BJ (cell line): ENCODE results near the gene ACRBP. TPM values are rescaled to one million over a fixed set of nuclear protein-coding genes. Genes with fewer than 3 reads are reported as not detected.

Experiments
- CTCF ChIA-PET: fragments of 350-600 bp; formaldehyde crosslinking; extraction: SDS; loops from one replicate; lab custom pipeline; 2021; ENCODE audit warnings: antibody characterized with exemption, inconsistent platforms; lab: Yijun Ruan, JAX
- POLR2A ChIA-PET: fragments of 300-600 bp; sonication (Branson Sonifier 250); formaldehyde crosslinking; extraction: SDS; loops from one replicate; lab custom pipeline; 2021; ENCODE audit warnings: antibody characterized with exemption; lab: Charles Lee
- DNase-seq: peaks from one replicate; pipeline ENCODE4 v3.0.0-alpha.2; 2011; ENCODE audit warnings: low read depth
- H3K27me3 ChIP-seq: 2 replicates; pipeline ENCODE4 v1.6.0; 2011; ENCODE audit warnings: low read length; ENCODE audit not compliant: control insufficient read depth, insufficient read depth
- H3K36me3 ChIP-seq: 2 replicates; pipeline ENCODE4 v1.5.1; 2011; ENCODE audit warnings: low read length; ENCODE audit not compliant: control insufficient read depth, insufficient read depth
- H3K4me3 ChIP-seq: 2 replicates; pipeline ENCODE4 v1.5.1; 2011; ENCODE audit warnings: low read depth, mild to moderate bottlenecking, control low read depth, low read length
- CTCF ChIP-seq: IDR thresholded peaks from 2 replicates; pipeline ENCODE4 v1.5.1; 2011; ENCODE audit warnings: low read depth, mild to moderate bottlenecking, control low read depth, inconsistent platforms, low read length, moderate library complexity; ENCODE audit not compliant: insufficient read depth
- polyA plus RNA-seq: library from polyadenylated mRNA; depleted of rRNA; stranded (reverse); fragments of >200 nt; gene quantifications from 2 replicates; pipeline ENCODE4 v1.2.3, GENCODE V29; 2011

Gene ACRBP
- polyA plus RNA-seq, 1 experiment = 0.40 TPM

GRCh38 chr12:6635375-6635855 is 11.8 kb downstream of the ACRBP start:
- Histone ChIP-seq H3K27me3 (peaks cover 2% of the 10 kb centered on the region), H3K36me3 (no peaks in the 10 kb centered on the region), H3K4me3 (no peak overlapping the region)
- CTCF ChIA-PET = interaction anchor here (1.6 kb wide), 1 partner anchor 15 kb away, joined by 5 read pairs; no protein-coding TSS in a partner anchor
- POLR2A ChIA-PET = no interaction called here
- no peak for TF ChIP-seq CTCF
- DNase-seq = no peak

- no peak for DNase-seq
- ChIA-PET POLR2A (no interaction called here), CTCF (interaction anchor here (0.7 to 2.0 kb wide), 4 partner anchors 10 to 19 kb away, joined by 3 to 5 read pairs (median 5); no protein-coding TSS in a partner anchor)
- H3K4me3 ChIP-seq = no peak overlapping the region
- no peaks in the 10 kb centered on the region for H3K27me3 ChIP-seq
- no peaks in the 10 kb centered on the region for H3K36me3 ChIP-seq
- no peak for TF ChIP-seq CTCF
These were observed 14.9 kb downstream of the ACRBP start for GRCh38 chr12:6632026-6632983.

GRCh38 chr12:6631549-6631961 is 15.7 kb downstream of the ACRBP start:
- Histone ChIP-seq H3K4me3 (no peak overlapping the region), H3K36me3 (no peaks in the 10 kb centered on the region), H3K27me3 (no peaks in the 10 kb centered on the region)
- no peak for TF ChIP-seq CTCF
- no peak for DNase-seq
- CTCF ChIA-PET = interaction anchor here (0.7 to 2.0 kb wide), 3 partner anchors 13 to 20 kb away, joined by 3 to 5 read pairs (median 5); no protein-coding TSS in a partner anchor
- POLR2A ChIA-PET = no interaction called here

GRCh38 chr12:6630736-6631135 is 16.5 kb downstream of the ACRBP start:
- CTCF ChIA-PET = interaction anchor here (1.5 to 2.0 kb wide), 2 partner anchors 13 kb away, joined by 3 to 5 read pairs; no protein-coding TSS in a partner anchor
- H3K36me3 ChIP-seq = no peaks in the 10 kb centered on the region
- no peaks in the 10 kb centered on the region for H3K27me3 ChIP-seq
- no peak for DNase-seq
- POLR2A ChIA-PET = interaction anchor here (0.7 kb wide), 1 partner anchor 9 kb away, joined by 3 read pairs; no protein-coding TSS in a partner anchor
- H3K4me3 ChIP-seq = no peak overlapping the region
- TF ChIP-seq CTCF = no peak

GRCh38 chr12:6627616-6628015 is 19.6 kb downstream of the ACRBP start:
- CTCF ChIA-PET = interaction anchor here (0.6 to 1.6 kb wide), 3 partner anchors 8 to 451 kb away, joined by 3 to 4 read pairs (median 4); no protein-coding TSS in a partner anchor
- H3K27me3 ChIP-seq = no peaks in the 10 kb centered on the region
- DNase-seq = no peak
- no peak for TF ChIP-seq CTCF
- no peaks in the 10 kb centered on the region for H3K36me3 ChIP-seq
- POLR2A ChIA-PET = interaction anchor here (0.6 kb wide), 1 partner anchor 25 kb away, joined by 3 read pairs; no protein-coding TSS in a partner anchor
- H3K4me3 ChIP-seq = no peak overlapping the region
